Measurements from ENCODE around the gene BCL11A.

DNA sequence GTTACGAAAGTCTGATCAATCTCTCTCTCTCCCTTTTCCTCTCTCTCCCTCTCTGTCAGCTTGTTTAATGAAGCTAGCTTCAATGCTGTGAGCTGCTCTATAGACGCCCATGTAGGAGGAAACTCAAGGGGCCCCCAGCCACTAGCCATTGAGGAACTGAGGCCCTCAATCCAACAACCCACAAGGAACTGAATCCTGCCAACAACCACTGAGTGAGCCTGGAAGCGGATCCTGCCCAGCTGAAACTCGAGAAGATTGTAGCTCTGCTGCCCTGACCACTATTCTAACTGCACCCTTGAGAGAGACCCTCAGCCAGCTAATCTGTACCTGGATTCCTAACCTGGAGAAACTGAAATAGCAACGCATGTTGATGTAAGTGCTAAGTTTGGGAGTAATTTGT is 129.2 kb downstream of the BCL11A start:
- TF ChIP-seq ARNTL (CRISPR knock-in tag; IDR thresholded peaks at IDR 0.05; ENCODE audit: borderline replicate concordance, low read depth), result no peak
- TF ChIP-seq, protein P1, sequence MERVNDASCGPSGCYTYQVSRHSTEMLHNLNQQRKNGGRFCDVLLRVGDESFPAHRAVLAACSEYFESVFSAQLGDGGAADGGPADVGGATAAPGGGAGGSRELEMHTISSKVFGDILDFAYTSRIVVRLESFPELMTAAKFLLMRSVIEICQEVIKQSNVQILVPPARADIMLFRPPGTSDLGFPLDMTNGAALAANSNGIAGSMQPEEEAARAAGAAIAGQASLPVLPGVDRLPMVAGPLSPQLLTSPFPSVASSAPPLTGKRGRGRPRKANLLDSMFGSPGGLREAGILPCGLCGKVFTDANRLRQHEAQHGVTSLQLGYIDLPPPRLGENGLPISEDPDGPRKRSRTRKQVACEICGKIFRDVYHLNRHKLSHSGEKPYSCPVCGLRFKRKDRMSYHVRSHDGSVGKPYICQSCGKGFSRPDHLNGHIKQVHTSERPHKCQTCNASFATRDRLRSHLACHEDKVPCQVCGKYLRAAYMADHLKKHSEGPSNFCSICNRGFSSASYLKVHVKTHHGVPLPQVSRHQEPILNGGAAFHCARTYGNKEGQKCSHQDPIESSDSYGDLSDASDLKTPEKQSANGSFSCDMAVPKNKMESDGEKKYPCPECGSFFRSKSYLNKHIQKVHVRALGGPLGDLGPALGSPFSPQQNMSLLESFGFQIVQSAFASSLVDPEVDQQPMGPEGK (CRISPR knock-in tag; IDR thresholded peaks at IDR 0.05; ENCODE audit: borderline replicate concordance), result no peak
- TF ChIP-seq, protein P2, sequence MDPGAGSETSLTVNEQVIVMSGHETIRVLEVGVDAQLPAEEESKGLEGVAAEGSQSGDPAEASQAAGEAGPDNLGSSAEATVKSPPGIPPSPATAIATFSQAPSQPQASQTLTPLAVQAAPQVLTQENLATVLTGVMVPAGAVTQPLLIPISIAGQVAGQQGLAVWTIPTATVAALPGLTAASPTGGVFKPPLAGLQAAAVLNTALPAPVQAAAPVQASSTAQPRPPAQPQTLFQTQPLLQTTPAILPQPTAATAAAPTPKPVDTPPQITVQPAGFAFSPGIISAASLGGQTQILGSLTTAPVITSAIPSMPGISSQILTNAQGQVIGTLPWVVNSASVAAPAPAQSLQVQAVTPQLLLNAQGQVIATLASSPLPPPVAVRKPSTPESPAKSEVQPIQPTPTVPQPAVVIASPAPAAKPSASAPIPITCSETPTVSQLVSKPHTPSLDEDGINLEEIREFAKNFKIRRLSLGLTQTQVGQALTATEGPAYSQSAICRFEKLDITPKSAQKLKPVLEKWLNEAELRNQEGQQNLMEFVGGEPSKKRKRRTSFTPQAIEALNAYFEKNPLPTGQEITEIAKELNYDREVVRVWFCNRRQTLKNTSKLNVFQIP (CRISPR knock-in tag; IDR thresholded peaks at IDR 0.05; ENCODE audit: borderline replicate concordance, low read depth), result no peak

All from SK-N-SH treated with all-trans-retinoic acid at 6 μM for 48 hours (cell line).